HG03432 (cell line): Measurements from ENCODE around the gene ZNF787.
"Not testable (repeated sequence)": the region's sequence is repeated elsewhere in the genome, so short reads cannot be mapped to it uniquely, and the experiment has no call there.

Source experiments
- ATAC-seq: cut with Tn5 transposase; IDR thresholded peaks from one replicate; pipeline ENCODE4 v1.9.1; 2021; ENCODE audit warnings: mild to moderate bottlenecking, moderate library complexity; ENCODE audit not compliant: unreplicated experiment

ZNF787 gene

GRCh38 chr19:56106993-56107392 is 14.1 kb downstream of the ZNF787 start:
- no peak for ATAC-seq

GRCh38 chr19:56106397-56106849 is 14.7 kb downstream of the ZNF787 start:
- no peak for ATAC-seq

- not testable (repeated sequence) for ATAC-seq
Observed at GRCh38 chr19:56105831-56106396, 15.2 kb downstream of the ZNF787 start.

GRCh38 chr19:56105090-56105701 is 15.9 kb downstream of the ZNF787 start:
- peak; percentile 35 for ATAC-seq

GRCh38 chr19:56104423-56104822 is 16.7 kb downstream of the ZNF787 start:
- ATAC-seq: no peak

- no peak for ATAC-seq
Observed at GRCh38 chr19:56103027-56103614, 18.0 kb downstream of the ZNF787 start.

GRCh38 chr19:56101746-56102535 is 19.2 kb downstream of the ZNF787 start:
- ATAC-seq: no peak

- no peak for ATAC-seq
Observed at GRCh38 chr19:56101095-56101494, 20.0 kb downstream of the ZNF787 start.

GRCh38 chr19:56099638-56100539 is 21.2 kb downstream of the ZNF787 start:
- no peak for ATAC-seq

GRCh38 chr19:56098731-56099568 is 22.1 kb downstream of the ZNF787 start:
- no peak for ATAC-seq

- ATAC-seq: not testable (repeated sequence)
Observed at GRCh38 chr19:56098237-56098636, 22.9 kb downstream of the ZNF787 start.

GRCh38 chr19:56097776-56098175 is 23.3 kb downstream of the ZNF787 start:
- ATAC-seq: no peak

GRCh38 chr19:56097306-56097705 is 23.8 kb downstream of the ZNF787 start:
- no peak for ATAC-seq

GRCh38 chr19:56096665-56097064 is 24.4 kb downstream of the ZNF787 start:
- ATAC-seq: no peak

GRCh38 chr19:56094449-56094848 is 26.6 kb downstream of the ZNF787 start:
- no peak for ATAC-seq

GRCh38 chr19:56092685-56093631 is 28.1 kb downstream of the ZNF787 start:
- no peak for ATAC-seq

- no peak for ATAC-seq
Observed at GRCh38 chr19:56091751-56092546, 29.1 kb downstream of the ZNF787 start.

GRCh38 chr19:56091066-56091490 is 30.0 kb downstream of the ZNF787 start:
- no peak for ATAC-seq
